Measurements from ENCODE around the gene PURA. TPM values are rescaled to one million over a fixed set of nuclear protein-coding genes. Genes with fewer than 3 reads are reported as not detected.
A peak's percentile ranks its signal among the peaks of the same experiment; 100 is the strongest.

The PURA gene
- total RNA-seq, 2 donors from 2014 or later, result 41.6 to 44.3 TPM

- Histone ChIP-seq H3K4me1 (ENCODE audit: control insufficient read depth in 1 of 2, low read depth in 2 of 2) (peaks cover 10 to 14% of the 10 kb centered on the region in 2 donors), H3K36me3 (no peaks in the 10 kb centered on the region), H3K27me3 (replicated peaks; ENCODE audit: insufficient read depth) (no peaks in the 10 kb centered on the region), H3K9me3 (no peaks in the 10 kb centered on the region), H3K27ac (no peak overlapping the region), H3K4me3 (no peak overlapping the region)
- DNase-seq (ENCODE audit: low spot score) (no peak), ATAC-seq (ENCODE audit: insufficient number of reproducible peaks, low FRiP score, low read depth) (no peak)
- TF ChIP-seq, protein P1, sequence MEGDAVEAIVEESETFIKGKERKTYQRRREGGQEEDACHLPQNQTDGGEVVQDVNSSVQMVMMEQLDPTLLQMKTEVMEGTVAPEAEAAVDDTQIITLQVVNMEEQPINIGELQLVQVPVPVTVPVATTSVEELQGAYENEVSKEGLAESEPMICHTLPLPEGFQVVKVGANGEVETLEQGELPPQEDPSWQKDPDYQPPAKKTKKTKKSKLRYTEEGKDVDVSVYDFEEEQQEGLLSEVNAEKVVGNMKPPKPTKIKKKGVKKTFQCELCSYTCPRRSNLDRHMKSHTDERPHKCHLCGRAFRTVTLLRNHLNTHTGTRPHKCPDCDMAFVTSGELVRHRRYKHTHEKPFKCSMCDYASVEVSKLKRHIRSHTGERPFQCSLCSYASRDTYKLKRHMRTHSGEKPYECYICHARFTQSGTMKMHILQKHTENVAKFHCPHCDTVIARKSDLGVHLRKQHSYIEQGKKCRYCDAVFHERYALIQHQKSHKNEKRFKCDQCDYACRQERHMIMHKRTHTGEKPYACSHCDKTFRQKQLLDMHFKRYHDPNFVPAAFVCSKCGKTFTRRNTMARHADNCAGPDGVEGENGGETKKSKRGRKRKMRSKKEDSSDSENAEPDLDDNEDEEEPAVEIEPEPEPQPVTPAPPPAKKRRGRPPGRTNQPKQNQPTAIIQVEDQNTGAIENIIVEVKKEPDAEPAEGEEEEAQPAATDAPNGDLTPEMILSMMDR (IDR thresholded peaks at IDR 0.05), result no peak
These were observed 9.8 kb upstream of the PURA start for GRCh38 chr5:140104100-140104499.

GRCh38 chr5:140106101-140106500 is 7.8 kb upstream of the PURA start:
- Histone ChIP-seq H3K36me3 (no peaks in the 10 kb centered on the region), H3K4me3 (no peak overlapping the region), H3K9me3 (no peaks in the 10 kb centered on the region), H3K27me3 (replicated peaks; ENCODE audit: insufficient read depth) (no peaks in the 10 kb centered on the region), H3K4me1 (ENCODE audit: control insufficient read depth in 1 of 2, low read depth in 2 of 2) (peaks cover 10 to 28% of the 10 kb centered on the region in 2 donors), H3K27ac (peak overlapping the region; percentile 99 to 100)
- ATAC-seq (ENCODE audit: insufficient number of reproducible peaks, low FRiP score, low read depth), result no peak
- no peak for DNase-seq (ENCODE audit: low spot score)
- TF ChIP-seq, protein P1 (IDR thresholded peaks at IDR 0.05), result no peak

DNA sequence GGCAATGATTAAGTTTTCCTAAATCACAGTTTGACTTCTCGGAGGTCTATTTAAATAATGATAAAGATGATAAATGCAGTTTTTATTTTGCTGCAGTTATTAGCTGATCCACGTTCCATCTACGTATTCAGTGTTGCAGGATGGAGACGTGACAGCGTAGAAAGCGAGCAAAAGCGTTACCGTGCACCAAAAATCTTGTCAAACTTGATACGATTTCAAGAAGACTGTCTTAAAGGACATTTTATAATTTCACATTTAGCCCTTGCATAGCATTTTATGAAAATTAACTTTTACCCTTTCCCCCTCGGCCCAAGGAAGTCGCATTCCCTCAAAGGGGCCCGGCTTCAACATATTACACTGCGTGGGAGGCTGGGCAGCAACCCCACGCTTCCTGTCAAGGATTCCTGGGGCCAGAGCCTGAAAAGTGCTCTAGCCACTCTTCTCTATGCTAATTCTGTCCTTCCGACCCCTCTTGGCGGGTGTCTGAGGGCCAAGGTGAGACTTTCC is 7.1 kb upstream of the PURA start:
- TF ChIP-seq, protein P1 (IDR thresholded peaks at IDR 0.05), result no peak
- peak overlapping the region; percentile 99 to 100 for H3K27ac ChIP-seq
- ATAC-seq (ENCODE audit: insufficient number of reproducible peaks, low FRiP score, low read depth), result no peak
- peak overlapping the region; percentile 93 for H3K4me3 ChIP-seq
- no peaks in the 10 kb centered on the region for H3K9me3 ChIP-seq
- H3K27me3 ChIP-seq (replicated peaks; ENCODE audit: insufficient read depth), result no peaks in the 10 kb centered on the region
- H3K36me3 ChIP-seq, result no peaks in the 10 kb centered on the region
- DNase-seq (ENCODE audit: low spot score), result no peak
- H3K4me1 ChIP-seq (ENCODE audit: control insufficient read depth in 1 of 2, low read depth in 2 of 2), result peaks cover 15 to 33% of the 10 kb centered on the region in 2 donors

DNA sequence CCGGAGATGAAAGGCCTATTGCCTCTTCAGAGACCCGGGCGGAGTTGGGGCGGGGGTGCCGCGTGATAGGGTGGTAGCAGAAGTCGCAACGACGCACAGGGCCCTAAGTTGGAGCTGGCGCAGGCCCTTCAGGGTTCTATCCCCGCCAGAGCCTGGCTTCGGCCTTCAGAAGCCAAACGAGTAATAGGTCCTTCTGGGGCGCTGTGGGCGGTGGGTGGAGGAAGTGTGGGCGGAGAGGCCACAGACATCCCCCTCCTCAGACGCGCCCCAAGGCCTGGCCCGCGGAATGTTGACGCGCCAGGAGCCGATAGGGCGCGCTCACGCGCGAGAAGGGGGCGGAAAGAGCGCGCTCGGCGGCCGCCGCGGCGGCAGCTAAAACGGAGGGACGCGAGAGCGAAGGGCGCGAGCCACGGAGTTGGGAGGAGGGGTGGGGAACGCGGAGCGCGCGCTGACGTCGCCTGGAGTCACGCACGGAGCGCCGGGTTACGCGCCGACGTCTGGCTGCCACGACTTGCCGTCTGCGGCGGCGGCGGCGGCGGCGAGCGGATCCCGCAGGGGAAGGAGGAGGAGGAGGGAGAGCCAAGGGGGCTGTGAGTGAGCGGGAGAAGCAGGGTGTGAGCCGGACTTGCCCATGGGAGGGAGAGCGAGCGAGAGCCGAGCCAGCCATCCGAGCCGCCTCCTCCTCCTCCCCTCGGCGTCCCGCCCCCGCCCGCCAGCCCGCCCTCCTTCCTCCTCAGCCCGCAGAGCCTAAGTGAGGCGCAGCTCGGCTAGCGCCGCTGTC is 6.4 kb upstream of the PURA start:
- H3K9me3 ChIP-seq, result no peaks in the 10 kb centered on the region
- DNase-seq (ENCODE audit: low spot score), result peak; percentile 60
- TF ChIP-seq, protein P1 (IDR thresholded peaks at IDR 0.05), result peak; percentile 24
- peak overlapping the region; percentile 99 to 100 for H3K27ac ChIP-seq
- peak overlapping the region; percentile 93 for H3K4me3 ChIP-seq
- H3K4me1 ChIP-seq (ENCODE audit: control insufficient read depth in 1 of 2, low read depth in 2 of 2), result peaks cover 21 to 39% of the 10 kb centered on the region in 2 donors
- no peaks in the 10 kb centered on the region for H3K36me3 ChIP-seq
- ATAC-seq (ENCODE audit: insufficient number of reproducible peaks, low FRiP score, low read depth), result peak; percentile 89
- H3K27me3 ChIP-seq (replicated peaks; ENCODE audit: insufficient read depth), result no peaks in the 10 kb centered on the region

DNA sequence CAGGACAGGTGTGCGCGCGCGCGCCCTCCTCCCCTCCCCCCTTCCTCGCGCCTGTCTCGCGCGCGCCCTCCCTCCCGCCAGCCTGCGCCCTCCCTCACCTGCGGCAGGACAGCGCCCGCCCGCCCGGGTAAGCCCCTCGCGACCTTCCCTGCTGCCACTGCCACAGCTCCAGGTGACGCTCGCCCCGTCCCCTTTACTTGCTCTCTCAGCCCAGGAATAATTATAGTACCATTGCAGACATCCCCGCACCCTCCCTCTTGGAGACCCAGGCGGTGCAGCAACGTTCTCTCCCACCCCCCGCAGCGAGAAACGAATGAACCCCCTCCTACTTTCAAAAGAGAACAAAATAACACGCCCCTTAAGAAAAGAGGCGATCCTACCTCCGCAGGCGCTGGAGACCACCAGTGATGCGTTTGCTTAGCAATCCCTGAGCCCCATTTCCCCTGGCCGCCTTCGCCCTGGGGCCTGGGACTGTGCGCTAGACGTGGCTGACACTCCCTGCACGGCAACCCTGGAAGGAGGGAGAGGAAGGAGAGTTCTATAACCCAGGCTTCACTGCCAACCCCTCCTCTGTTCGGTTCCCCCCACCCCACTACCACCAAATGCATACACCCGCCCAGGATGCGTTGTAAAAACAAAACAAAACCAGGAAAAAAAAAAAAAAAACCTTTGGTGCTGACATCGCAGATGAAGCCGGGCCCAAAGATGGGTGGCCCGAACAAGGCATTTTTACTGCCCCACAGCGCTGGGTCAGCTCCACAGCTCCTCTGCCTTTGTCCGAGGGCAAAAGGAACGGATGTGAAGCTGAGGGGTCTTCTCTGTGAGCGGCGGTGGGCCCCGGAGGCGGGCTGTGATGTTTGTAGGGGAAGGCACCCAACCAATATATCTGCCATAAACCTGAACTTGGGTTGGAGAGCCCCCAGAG is 5.6 kb upstream of the PURA start:
- Histone ChIP-seq H3K27me3 (replicated peaks; ENCODE audit: insufficient read depth) (no peaks in the 10 kb centered on the region), H3K4me3 (peak overlapping the region; percentile 93), H3K9me3 (no peaks in the 10 kb centered on the region), H3K4me1 (ENCODE audit: control insufficient read depth in 1 of 2, low read depth in 2 of 2) (peaks cover 21 to 48% of the 10 kb centered on the region in 2 donors), H3K27ac (peak overlapping the region; percentile 99 to 100), H3K36me3 (no peaks in the 10 kb centered on the region)
- TF ChIP-seq, protein P1 (IDR thresholded peaks at IDR 0.05), result no peak
- ATAC-seq (ENCODE audit: insufficient number of reproducible peaks, low FRiP score, low read depth) (no peak), DNase-seq (ENCODE audit: low spot score) (no peak)

Data from thoracic aorta (tissue), 2 donors.